ENCODE data around the gene TRIM59. TPM values are rescaled to one million over a fixed set of nuclear protein-coding genes. Genes with fewer than 3 reads are reported as not detected.
A peak's percentile ranks its signal among the peaks of the same experiment; 100 is the strongest.

The TRIM59 gene
- total and polyA plus RNA-seq, 9 of the 15 experiments (the other 6 are each of a cell fraction or from before 2014, with no cell fraction given), result 16.8 to 101 (median 34.8) TPM

DNA sequence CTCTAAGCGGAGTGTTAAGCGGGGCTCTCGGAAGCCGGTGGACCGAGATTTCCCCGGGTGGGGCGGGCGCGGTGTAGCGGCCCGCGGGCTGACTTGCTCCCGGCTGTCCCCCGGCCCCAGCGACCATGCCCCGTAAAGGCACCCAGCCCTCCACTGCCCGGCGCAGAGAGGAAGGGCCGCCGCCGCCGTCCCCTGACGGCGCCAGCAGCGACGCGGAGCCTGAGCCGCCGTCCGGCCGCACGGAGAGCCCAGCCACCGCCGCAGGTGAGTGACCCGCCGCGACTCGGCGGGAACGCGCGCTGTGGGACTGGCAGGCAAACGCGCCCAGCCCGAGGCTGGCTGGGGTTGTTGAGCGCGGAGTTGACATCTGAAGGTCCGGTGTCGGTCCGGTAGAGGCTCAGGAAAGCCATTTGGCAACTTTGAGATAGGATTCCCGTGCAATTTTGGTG is 48.9 kb downstream of the TRIM59 start (continued):
- TF ChIP-seq ZC3H4 (CRISPR knock-in tag; IDR thresholded peaks at IDR 0.05; ENCODE audit: borderline replicate concordance), result 0 out of 2 replicates have a peak, but pooled peaks have one; percentile 68

DNA sequence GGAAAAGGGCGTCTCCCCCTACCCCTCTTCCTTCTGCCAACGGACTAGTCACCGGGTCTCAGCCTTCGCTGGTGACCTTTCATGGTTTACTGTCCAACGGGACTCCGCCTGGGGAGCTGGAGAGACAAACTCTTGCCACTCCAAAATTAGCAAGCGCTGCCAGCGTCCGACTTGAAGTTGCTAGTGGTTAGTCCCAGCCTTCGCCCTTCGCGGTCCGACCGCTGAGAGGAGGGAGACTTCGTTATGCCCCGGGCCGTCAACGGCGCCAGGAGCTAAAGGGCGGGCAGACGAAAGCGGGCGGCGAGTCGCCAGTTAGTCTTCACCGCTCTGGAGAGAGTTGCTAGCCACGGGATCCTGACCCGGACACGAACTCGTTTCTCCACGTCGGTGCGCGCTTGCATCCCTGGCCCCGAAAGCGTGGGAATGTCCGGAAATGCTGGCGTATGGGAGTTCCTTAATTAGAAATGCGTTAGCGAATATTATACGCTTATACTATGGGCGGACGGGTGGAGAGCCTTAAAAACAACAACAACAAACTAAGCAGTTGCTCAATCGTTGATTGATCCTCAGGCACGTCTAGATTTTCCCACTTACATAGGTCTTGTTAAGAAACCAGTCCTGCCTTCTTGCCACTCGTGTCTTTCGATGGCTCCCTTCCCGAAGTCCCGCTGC is 49.4 kb downstream of the TRIM59 start:
- in situ Hi-C loops (cut with MboI), result no loop called here
- CTCF ChIA-PET (ENCODE audit: low intra/inter-chr PET ratio), result no interaction called here
- TF ChIP-seq SMAD1 (IDR thresholded peaks at IDR 0.05; ENCODE audit: low read depth, low read length, partially characterized antibody) (peak; percentile 7), FIP1L1 (IDR thresholded peaks at IDR 0.05; ENCODE audit: low read depth, low read length, poor library complexity, severe bottlenecking) (no peak), BRD4 (IDR thresholded peaks at IDR 0.05) (0 out of 2 replicates have a peak, but pooled peaks have one; percentile 8), FOXJ2 (tag; IDR thresholded peaks at IDR 0.05) (no peak), RBBP5 (IDR thresholded peaks at IDR 0.05; ENCODE audit: borderline replicate concordance, insufficient read depth, low read length, poor library complexity, severe bottlenecking) (peak; percentile 75), TRIM24 (IDR thresholded peaks at IDR 0.05) (no peak), PHB (CRISPR knock-in tag; IDR thresholded peaks at IDR 0.05) (no peak), NR2C2 (CRISPR knock-in tag; IDR thresholded peaks at IDR 0.05) (no peak), NR2C2 (tag; IDR thresholded peaks at IDR 0.05) (peak; percentile 59; the same call in 1 of the 2 replicates), CEBPG (CRISPR knock-in tag; IDR thresholded peaks at IDR 0.05) (0 out of 2 replicates have a peak, but pooled peaks have one; percentile 26), CEBPG (tag; conservative IDR thresholded peaks at IDR 0.05 in 1 of 2, IDR thresholded peaks at IDR 0.05 in 1 of 2) (peak in 1 of 2 experiments; percentile 70; a peak in 2 of 4 replicates), DACH1 (IDR thresholded peaks at IDR 0.05; ENCODE audit: partially characterized antibody) (no peak), PTTG1 (tag; IDR thresholded peaks at IDR 0.05; ENCODE audit: low read depth) (no peak)
- TF ChIP-seq, protein P1, sequence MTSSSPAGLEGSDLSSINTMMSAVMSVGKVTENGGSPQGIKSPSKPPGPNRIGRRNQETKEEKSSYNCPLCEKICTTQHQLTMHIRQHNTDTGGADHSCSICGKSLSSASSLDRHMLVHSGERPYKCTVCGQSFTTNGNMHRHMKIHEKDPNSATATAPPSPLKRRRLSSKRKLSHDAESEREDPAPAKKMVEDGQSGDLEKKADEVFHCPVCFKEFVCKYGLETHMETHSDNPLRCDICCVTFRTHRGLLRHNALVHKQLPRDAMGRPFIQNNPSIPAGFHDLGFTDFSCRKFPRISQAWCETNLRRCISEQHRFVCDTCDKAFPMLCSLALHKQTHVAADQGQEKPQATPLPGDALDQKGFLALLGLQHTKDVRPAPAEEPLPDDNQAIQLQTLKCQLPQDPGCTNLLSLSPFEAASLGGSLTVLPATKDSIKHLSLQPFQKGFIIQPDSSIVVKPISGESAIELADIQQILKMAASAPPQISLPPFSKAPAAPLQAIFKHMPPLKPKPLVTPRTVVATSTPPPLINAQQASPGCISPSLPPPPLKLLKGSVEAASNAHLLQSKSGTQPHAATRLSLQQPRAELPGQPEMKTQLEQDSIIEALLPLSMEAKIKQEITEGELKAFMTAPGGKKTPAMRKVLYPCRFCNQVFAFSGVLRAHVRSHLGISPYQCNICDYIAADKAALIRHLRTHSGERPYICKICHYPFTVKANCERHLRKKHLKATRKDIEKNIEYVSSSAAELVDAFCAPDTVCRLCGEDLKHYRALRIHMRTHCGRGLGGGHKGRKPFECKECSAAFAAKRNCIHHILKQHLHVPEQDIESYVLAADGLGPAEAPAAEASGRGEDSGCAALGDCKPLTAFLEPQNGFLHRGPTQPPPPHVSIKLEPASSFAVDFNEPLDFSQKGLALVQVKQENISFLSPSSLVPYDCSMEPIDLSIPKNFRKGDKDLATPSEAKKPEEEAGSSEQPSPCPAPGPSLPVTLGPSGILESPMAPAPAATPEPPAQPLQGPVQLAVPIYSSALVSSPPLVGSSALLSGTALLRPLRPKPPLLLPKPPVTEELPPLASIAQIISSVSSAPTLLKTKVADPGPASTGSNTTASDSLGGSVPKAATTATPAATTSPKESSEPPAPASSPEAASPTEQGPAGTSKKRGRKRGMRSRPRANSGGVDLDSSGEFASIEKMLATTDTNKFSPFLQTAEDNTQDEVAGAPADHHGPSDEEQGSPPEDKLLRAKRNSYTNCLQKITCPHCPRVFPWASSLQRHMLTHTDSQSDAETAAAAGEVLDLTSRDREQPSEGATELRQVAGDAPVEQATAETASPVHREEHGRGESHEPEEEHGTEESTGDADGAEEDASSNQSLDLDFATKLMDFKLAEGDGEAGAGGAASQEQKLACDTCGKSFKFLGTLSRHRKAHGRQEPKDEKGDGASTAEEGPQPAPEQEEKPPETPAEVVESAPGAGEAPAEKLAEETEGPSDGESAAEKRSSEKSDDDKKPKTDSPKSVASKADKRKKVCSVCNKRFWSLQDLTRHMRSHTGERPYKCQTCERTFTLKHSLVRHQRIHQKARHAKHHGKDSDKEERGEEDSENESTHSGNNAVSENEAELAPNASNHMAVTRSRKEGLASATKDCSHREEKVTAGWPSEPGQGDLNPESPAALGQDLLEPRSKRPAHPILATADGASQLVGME (CRISPR knock-in tag; IDR thresholded peaks at IDR 0.05), result no peak

More for the DNA sequence above, 49.4 kb downstream of the TRIM59 start:
- H3K9me1 ChIP-seq (ENCODE audit: control insufficient read depth, insufficient read depth, low read length), result no peaks in the 10 kb centered on the region
- no TSS peak for BruUV-seq (replicated peaks)
- FAIRE-seq (no peak), DNase-seq (ENCODE audit: extremely low read depth in 1 of 4, low spot score in 3 of 4) (peak in 3 of 4 experiments; percentile 17 to 50 (median 17)), ATAC-seq (peak; percentile 41)
- peaks cover 92% of the 10 kb centered on the region for H3K79me2 ChIP-seq (ENCODE audit: control insufficient read depth, insufficient read depth, low read length)
- H3K36me3 ChIP-seq (ENCODE audit: control insufficient read depth, insufficient read depth, low read length), result peaks cover 43% of the 10 kb centered on the region
- no peaks in the 10 kb centered on the region for H3K9me3 ChIP-seq (replicated peaks; ENCODE audit: control insufficient read depth, insufficient read depth, low read depth, low read length)
- POLR2A ChIA-PET, result interaction anchor here (0.7 to 2.8 kb wide), 9 partner anchors 9 to 58 kb away, joined by 3 to 38 read pairs (median 3); partner anchors contain the start of gene TRIM59
- H4K20me1 ChIP-seq (replicated peaks; ENCODE audit: control insufficient read depth, insufficient read depth, low read length), result peaks cover 30% of the 10 kb centered on the region
- peaks cover 5 to 10% of the 10 kb centered on the region in 2 experiments; a peak in 4 of 5 replicates for H3K4me1 ChIP-seq (replicated peaks in 1 of 2; ENCODE audit: control insufficient read depth in 2 of 2, insufficient read depth in 2 of 2, low read length in 2 of 2)
- H3K4me3 ChIP-seq, result peak overlapping the region; percentile 71
- H2AFZ ChIP-seq (ENCODE audit: low read depth, low read length), result peak overlapping the region; percentile 57; the same call in 1 of the 2 replicates
- peak overlapping the region; percentile 99 for H3K27ac ChIP-seq (ENCODE audit: extremely low read depth, low read depth, low read length)
- H3K4me2 ChIP-seq (ENCODE audit: insufficient read depth, low read length), result peak overlapping the region; percentile 95
- intact Hi-C loops (cut with micrococcal nuclease), result loop anchor here (5.0 kb wide), 2 partner anchors 68 to 173 kb away; partner anchors contain the start of gene C3orf80
- WGBS (ENCODE audit: insufficient coverage, low coverage, missing lambda C conversion rate), result under 1% methylated on average over 49 of the region's 49 CpGs
- H3K9ac ChIP-seq (ENCODE audit: insufficient read depth in 1 of 2, low read depth in 2 of 2, low read length in 2 of 2), result peak overlapping the region; percentile 98 to 100
- no peaks in the 10 kb centered on the region for H3K27me3 ChIP-seq (ENCODE audit: control insufficient read depth in 2 of 2, insufficient read depth in 2 of 2, low read length in 2 of 2)
